GM19035 (cell line): ENCODE measurements around the gene NR2F1.

Experiments used
- ATAC-seq: cut with Tn5 transposase; IDR thresholded peaks from one replicate; pipeline ENCODE4 v1.9.1; 2021; ENCODE audit not compliant: unreplicated experiment

NR2F1 gene

DNA sequence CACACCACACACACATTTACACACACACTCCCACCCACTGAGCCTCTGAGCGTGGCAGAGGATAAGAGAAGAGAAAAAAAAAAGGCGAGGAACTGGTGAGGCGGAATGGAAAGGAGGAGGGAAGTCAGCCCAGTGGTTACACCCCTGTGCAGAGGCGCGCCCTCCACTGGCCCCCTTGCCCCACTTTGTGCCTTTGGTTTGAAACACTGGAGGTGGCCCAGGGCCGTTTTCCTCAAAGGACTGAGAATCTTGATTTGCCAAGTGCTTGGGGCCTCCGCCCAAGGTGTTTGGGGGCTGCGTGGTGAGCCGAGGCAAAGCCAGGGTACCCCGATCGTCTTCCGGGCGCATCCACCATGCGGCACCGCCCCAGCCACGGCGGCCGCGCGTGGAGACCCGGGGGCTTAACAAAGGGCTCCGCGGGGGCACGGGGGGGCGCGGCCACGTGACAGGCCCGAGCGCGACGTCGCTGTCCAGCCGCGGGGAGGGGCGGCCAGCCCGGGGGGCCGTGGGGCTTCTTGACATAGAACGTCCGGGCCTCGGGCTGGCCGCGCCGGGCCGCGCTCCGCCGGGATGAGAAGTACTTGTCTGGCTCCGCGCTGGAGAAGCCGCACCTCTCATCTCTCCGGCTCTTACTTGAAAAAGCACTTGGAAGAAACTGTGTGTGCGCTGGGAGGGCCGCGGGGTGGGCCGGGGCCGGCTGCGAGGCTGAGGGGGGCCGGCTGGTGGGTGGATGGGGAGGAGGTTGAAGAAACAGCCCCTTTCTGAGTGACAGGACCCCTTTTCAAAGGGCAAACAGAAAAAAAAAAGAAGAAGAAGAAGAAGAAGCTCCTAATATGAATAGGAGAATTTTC lies 21.0 kb downstream of the NR2F1 start:
- ATAC-seq, result no peak

- no peak for ATAC-seq
These were observed 21.9 kb downstream of the NR2F1 start for GRCh38 chr5:93604644-93605515.

GRCh38 chr5:93606382-93606752 lies 23.3 kb downstream of the NR2F1 start:
- ATAC-seq, result no peak

DNA sequence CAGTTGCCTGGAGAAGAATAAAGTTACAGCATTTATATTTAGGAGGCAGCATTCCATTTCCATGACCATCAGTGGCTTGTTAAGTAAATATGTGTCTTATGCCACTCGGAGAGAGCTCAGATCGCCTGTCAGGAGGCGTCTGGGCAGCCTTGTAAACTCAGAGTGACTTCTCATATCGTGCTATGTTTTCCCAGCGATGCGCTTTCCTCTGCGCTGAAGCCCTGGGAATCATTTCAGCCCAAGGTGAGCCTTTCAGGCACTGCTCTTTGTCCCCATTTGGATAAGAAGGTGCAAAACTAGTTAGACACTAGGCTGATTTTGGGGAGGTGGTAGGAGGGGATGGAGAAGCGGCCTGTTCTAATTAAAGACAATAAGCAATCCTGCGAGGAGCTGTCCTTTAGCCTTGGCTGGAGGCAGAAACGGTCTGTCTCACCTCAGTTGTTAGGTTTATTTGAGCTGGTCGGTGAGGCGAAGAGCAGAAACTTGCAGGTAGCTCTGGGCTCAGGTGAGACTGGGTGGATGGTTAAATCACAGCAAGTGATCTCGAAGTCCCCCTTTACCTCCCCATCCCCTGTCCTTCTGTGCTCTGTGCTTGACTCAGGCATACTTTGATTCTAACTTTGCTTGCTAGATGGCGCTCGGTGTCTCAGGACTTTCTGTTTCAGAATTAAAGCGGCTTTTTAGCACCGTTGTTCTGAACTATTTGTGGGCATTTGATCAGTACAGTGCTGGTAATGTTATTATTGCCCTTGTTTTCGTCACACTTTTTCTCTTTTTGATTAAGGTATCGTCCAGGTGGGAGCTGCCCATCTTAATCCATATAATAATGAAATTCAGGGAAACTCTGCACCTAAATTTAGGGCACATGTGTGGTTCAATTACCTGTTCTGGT lies 24.6 kb downstream of the NR2F1 start:
- peak; percentile 83 for ATAC-seq

DNA sequence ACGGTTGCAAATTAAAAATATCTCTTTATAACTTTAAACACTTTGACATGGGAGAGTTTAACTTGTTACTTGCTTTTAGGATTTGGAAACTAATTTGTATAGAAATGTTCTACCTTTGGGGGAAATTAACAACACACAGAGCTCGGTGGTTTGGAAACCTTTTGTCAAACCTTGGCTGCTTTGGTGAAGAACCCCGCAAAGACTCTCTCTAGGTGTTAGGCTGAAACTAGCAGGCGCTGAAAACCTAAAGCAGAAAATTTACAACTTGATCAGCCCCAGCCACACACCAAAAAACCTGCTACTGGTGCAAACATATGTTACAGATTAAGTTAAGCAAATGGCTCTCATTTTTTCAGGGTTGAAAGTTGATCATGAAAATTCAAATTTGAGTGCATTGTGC lies 25.8 kb downstream of the NR2F1 start:
- no peak for ATAC-seq

DNA sequence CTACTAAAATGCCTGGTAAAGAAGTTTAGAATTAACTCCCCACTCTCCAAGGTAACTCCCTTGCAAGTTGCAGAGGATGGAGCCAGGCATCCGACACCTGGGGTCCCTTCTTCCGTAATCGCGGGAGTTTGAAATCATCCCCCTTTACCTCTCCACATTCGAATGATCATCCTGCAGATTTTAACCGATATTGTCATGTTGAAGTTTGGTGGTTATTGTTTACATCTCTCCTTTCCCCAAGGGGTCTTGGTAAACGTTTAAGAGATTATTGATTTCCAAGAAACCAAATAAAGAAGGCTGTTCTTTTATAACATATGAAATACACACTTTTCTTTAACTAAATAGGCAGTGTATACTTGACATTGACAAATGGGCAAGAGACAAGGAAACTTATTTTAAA lies 26.7 kb downstream of the NR2F1 start:
- ATAC-seq, result no peak

DNA sequence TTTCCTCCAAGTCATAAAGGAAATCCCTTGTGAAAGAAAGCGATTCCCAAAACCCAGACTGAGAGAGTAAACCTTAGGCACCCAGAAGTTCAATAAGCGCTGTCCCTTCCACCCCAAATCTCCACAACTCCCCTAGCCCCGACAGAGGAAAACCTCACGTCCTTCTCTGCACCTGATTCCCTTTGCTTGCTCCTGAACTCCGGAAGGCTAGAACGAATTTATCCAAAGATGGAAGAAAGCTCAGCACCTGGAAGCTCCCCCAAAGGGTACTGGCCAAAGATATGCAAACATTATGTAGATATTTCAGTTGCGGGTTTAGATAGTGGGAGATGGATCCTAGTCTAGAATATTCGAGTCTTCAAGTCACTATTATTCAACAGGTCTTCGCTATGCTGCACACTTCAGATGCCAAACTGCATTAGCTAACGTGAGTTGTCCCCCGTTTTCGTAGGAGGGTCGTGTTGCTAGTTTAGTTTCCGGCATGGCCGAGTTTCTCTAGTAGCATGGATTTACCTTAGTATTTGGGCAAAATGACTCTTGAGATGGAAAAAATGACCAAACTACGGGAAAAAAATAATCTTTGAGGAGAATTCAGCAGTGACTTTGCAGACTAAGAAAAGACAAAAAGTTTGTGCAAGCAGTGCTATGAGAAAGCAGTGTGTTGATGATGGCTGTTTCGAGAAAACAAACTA lies 27.7 kb downstream of the NR2F1 start:
- ATAC-seq, result no peak

DNA sequence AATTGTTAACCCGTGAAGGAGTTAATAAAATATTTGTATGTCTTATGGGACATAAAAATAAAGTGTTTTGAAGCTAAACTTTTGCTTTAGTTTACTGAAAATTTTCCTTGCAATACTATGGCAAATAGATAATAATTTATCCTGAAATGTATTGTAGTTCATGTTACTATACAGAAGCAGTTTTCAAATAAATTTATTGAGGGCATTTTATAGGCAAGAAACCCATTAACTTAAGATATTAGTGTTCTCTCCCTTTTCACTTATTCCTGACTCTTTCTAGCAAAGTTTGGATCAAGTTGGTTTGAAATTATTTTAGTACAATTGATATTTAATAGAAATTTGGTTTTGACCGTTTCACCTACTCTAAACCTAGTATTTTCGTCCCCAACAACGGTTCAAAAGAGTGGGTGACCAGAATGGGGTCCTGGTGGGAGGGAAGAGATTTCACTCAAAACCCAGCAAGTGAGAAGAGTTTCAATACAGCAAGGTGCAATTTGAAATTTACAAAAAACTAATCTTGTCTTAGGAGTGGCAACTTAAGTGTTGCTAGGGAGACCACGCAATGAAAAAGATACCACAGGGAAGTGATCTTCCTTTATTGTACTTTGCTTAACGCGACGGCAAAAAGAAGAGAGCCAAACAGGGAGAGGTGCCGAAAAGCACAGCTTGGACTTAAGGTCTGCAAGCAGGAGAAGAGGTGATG lies 28.4 kb downstream of the NR2F1 start:
- ATAC-seq, result no peak

GRCh38 chr5:93611976-93612854 lies 29.2 kb downstream of the NR2F1 start:
- no peak for ATAC-seq

DNA sequence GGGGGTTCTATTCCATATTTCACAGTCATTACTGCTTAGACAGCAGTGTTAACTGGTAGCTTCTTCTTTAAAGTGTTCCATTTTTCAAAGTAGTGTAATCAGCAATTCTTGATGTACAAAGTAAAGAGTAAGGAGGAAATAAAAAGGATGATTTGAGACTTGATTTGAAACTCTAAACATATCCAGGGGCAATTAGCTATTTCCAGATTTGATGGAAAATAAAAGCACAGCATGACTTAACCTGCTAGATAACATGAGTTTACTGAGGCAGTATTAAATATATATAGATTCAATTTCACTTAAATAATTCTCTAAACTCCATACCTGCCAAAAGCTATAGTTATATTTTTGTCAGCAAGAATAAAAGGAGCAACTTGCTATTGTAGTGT lies 29.8 kb downstream of the NR2F1 start:
- ATAC-seq, result no peak

GRCh38 chr5:93616538-93617174 lies 33.6 kb downstream of the NR2F1 start:
- ATAC-seq, result no peak

- ATAC-seq, result peak; percentile 99
These were observed 37.7 kb downstream of the NR2F1 start for GRCh38 chr5:93620487-93621326.

- ATAC-seq, result no peak
These were observed 38.3 kb downstream of the NR2F1 start for GRCh38 chr5:93621327-93621798.

DNA sequence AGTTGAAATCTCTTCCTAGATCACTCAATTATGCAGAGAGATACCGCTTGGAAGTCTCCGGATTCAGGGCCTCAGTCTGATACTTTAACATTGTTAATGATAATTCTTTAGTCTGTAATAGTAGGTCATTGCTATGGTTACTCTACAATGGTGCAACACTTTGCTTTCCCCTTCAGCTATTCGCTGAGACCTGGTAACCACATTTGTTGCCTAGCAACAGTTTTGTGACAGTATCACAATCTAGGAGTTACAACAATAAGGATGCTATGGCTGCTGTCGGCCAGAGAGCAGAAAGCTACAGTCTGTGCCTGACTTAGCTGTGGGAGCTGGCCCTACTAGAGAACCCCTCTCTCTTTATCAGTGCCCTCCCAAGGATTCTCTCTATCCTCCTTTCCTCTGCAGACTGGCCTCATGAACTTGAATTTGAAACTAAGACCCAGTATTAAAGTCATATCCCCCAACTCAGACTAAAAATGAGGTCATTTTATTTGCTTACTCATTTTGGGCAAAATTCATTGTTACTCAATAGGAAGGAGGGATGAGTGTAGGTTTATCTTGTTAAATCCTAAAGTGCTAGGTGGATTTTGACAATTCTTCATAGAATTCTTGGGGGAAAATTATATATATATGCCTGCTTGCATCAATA lies 39.3 kb downstream of the NR2F1 start:
- ATAC-seq, result no peak

GRCh38 chr5:93623153-93623552 lies 40.1 kb downstream of the NR2F1 start:
- ATAC-seq, result no peak

- ATAC-seq, result no peak
These were observed 43.8 kb downstream of the NR2F1 start for GRCh38 chr5:93626801-93627200.

DNA sequence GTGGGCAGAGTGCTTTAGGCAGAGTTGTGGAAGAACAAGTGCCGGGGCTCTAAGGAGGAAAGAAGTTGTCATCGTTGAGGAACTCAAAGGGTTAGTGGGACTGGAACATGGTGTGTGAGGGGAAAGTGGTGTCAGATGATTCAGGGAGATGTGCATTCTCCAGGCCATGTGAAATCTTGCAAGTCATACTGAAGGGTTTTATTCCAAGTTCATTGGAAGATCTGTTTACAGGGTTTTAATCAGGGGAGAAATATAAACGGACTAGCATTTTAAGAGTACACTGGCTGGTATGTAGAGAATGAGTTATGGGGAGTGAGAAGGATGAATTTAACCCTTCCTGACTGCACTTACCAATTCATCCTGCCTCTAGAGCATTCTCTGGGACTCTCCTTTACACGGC lies 49.3 kb downstream of the NR2F1 start:
- ATAC-seq, result no peak
